ENCODE measurements around the gene ETNK1.

GRCh38 chr12:22626406-22626805, 1.4 kb downstream of the ETNK1 start:
- TF ChIP-seq CTCF (IDR thresholded peaks at IDR 0.05) (no peak), EP300 (IDR thresholded peaks at IDR 0.05) (no peak), POLR2A (IDR thresholded peaks at IDR 0.05) (no peak)
